Hepatocyte (in vitro differentiated cells): ENCODE data around the gene PRSS33.

Experiments
- EZH2 ChIP-seq: fragments of 200-600 bp; sonication (generic); IDR thresholded peaks from 2 replicates; pipeline ENCODE4 v1.6.1; 2016; ENCODE audit warnings: antibody characterized with exemption, mild to moderate bottlenecking, borderline replicate concordance
- EZH2phosphoT487 ChIP-seq: fragments of 200-600 bp; sonication (generic); IDR thresholded peaks from one replicate; pipeline ENCODE4 v1.6.1; 2018; ENCODE audit warnings: antibody characterized with exemption, mild to moderate bottlenecking, low read depth, moderate library complexity; ENCODE audit not compliant: unreplicated experiment, severe bottlenecking
- TF ChIP-seq, protein P1 (sequence below): fragments of 200-600 bp; sonication (generic); IDR thresholded peaks from 2 replicates; pipeline ENCODE4 v1.5.1; 2016; ENCODE audit warnings: antibody characterized with exemption, mild to moderate bottlenecking; ENCODE audit not compliant: poor library complexity

DNA sequence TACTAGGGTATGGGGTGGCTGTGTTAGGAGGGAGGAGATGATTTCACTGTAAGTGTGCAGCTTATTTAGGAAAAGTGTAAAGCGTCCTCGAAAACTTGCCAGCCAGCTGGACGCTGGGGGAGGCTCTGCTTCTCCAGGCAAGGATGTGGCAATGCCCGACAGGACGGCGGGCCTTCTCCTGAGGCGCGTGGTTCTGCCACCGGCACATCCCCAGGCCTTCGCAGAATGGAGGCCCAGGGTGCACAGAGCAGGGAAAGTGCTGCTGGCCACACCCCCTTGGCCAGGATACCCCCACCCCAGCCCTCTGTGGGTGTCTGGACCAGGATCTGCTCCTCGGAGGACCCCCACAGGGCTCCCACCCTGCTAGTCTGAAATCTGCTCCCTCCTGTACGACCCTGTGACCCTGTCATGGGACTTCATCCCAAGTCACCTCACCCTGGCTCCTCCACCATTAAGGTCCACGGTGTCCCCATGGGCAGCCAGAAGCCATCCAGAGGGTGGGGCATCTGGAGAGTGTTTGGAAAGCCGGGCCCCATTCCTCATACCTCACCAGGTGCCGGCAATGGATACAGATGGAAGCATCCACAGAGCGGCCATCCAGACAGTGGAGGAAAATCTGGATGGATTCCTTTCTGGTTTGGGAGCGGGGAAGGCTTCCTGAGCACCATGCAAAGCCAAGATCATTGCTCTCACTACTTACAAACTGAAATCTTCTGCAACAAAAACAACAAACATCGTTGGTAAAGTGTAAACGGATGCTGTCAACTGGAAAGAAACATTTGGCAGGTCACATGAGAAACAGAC is 44.2 kb downstream of the PRSS33 start:
- TF ChIP-seq, protein P1, sequence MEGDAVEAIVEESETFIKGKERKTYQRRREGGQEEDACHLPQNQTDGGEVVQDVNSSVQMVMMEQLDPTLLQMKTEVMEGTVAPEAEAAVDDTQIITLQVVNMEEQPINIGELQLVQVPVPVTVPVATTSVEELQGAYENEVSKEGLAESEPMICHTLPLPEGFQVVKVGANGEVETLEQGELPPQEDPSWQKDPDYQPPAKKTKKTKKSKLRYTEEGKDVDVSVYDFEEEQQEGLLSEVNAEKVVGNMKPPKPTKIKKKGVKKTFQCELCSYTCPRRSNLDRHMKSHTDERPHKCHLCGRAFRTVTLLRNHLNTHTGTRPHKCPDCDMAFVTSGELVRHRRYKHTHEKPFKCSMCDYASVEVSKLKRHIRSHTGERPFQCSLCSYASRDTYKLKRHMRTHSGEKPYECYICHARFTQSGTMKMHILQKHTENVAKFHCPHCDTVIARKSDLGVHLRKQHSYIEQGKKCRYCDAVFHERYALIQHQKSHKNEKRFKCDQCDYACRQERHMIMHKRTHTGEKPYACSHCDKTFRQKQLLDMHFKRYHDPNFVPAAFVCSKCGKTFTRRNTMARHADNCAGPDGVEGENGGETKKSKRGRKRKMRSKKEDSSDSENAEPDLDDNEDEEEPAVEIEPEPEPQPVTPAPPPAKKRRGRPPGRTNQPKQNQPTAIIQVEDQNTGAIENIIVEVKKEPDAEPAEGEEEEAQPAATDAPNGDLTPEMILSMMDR = no peak
- TF ChIP-seq EZH2phosphoT487 = no peak
- TF ChIP-seq EZH2 = no peak
